ENCODE results near the gene STK33.

STK33 gene

GRCh38 chr11:8372641-8373381 is 221.2 kb downstream of the STK33 start:
- no peak for DNase-seq

- DNase-seq = no peak
Measured at GRCh38 chr11:8371516-8371884, 222.5 kb downstream of the STK33 start.

DNA sequence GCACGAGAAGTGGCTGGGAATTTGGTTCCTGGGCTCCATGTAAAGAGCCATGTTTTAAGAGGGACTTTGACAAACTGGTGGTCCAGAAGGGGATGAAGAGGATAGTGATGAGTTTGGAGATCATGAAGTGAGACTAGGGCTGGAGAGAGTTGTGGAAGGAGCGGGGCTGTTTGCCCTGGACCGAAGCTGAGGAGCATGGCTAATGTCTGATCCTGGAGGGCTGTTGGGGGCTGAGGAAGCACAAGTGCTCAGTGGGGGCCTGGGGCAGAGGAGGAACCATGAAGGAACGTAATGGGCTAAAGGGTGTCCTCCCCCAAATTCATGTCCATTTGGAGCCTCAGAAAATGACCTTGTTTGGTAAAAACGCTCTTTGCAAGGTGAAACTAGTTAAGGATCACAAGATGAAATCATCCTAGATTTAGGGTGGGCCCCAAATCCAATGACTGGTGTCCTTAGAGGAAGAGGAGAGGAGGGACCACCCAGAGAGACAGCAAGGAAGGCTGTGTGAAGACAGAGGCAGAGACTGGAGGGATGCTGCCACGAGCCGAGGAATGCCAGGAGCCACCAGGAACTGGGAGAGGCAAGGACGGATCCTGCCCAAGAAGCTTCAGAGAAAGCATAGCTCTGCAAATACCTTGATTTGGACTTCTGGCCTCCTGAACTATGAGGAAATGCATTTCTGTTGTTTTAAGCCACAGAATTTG is 223.1 kb downstream of the STK33 start:
- DNase-seq = no peak

DNA sequence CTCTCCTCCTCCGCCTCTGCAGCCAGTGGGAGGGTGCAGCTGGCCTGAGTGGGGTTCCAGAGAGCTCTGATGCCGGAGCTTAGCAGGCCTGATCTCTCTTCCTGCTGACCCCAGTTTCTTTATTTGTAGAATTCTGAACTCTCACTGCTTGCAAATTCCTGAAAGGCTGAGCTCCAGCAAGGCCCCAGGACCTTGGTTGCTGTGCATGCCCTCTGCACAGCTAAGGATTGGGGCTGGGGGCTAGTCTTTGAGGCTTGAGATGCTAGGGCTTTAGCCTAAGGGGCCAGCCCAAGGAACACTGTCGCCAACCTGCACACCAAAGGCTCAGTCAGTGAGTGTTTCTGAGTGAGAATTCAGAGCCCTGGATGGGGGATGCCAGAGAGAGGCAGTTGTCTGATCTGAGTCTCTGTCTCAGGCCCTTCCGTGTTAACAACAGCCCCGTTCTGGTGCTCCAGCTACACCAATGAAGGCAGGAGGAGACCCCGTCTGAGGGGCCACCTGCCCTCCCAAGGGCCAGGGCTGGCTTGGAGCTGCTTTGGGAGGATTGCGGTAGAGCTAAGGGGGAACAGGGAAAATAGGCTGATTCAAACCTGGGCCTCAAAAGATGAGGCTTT is 224.3 kb downstream of the STK33 start:
- DNase-seq = no peak

DNA sequence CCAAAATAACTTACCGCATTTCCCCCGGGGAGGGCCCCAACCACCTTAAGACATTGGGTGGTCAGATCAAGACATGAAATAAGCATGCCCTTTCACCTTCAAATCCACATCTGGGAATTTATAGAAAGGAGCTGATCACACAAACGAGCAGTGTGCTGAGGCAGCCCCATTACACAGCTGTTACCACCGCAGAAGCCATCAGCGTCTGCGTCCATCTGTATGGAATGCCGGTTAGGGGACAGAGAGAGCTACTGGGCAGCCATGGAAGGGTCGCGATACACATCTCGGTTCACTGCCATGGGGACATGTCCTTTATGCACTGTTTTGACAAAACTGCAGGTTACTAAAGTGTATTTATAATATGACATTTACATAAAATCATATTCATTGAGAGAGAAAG is 225.3 kb downstream of the STK33 start:
- DNase-seq = no peak

GRCh38 chr11:8368194-8368593 is 225.8 kb downstream of the STK33 start:
- DNase-seq = no peak

- DNase-seq = no peak
Measured at GRCh38 chr11:8366316-8366715, 227.7 kb downstream of the STK33 start.

- no peak for DNase-seq
Measured at GRCh38 chr11:8365216-8365941, 228.6 kb downstream of the STK33 start.

DNA sequence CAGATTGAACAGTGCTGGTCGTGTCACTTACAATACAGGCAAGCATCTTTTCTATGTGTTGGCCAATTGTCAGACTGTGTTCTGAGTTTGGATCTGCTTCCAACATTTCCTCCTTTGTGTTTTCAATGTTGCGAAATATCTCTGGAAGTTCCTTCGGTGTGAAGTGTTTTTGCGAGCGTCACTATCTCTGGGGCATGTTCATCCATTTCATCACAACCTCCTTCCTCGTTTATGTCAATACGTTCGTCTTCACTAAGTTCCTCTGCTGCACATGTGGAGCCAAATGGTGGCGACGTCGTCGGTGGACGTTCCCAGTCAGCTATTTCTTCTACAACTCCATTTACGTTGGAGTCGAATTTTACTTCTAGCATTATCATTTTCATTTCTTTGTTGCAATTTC is 230.1 kb downstream of the STK33 start:
- DNase-seq = no peak

DNA sequence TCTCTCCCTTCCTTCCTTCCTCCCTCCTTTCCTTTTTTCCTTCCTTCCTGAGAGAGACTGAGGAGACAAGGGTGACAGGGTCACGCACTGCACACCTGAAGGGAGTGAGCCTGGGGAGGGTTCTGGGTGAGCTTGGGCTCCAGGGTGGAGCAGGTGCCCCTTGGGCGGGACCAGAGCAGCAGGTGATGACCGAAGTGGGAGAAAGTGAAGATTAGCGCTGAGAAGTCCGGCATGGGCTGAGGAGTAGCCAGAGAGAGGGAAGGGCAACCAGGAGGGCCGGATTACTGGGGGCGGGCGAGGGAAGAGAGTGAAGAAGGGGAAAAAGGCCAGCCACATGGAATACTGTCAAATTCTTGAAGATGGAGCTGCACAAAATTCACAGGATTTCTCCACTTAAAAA is 231.1 kb downstream of the STK33 start:
- DNase-seq = no peak

DNA sequence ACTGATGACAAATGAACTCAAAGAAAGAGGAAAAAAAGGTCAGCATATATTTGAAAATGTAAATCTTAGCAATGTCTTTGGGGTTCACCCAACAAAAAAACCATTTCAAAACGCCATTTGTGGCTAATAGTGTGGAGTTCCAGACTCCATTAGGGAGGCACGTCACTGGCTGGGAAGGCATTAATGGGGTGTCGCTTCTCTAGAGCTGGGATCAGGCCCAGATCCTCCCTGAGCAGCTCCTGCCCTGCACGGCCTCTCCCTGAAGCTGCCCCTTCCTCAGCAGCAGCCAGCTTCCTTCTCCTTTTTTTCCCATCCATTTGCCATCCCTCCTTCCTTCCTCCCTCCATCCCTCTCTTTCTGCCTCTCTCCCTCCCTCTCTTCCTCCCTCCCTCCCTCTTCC is 231.5 kb downstream of the STK33 start:
- no peak for DNase-seq

GRCh38 chr11:8361664-8362210 is 232.3 kb downstream of the STK33 start:
- no peak for DNase-seq

- no peak for DNase-seq
Measured at GRCh38 chr11:8361206-8361605, 232.8 kb downstream of the STK33 start.

DNA sequence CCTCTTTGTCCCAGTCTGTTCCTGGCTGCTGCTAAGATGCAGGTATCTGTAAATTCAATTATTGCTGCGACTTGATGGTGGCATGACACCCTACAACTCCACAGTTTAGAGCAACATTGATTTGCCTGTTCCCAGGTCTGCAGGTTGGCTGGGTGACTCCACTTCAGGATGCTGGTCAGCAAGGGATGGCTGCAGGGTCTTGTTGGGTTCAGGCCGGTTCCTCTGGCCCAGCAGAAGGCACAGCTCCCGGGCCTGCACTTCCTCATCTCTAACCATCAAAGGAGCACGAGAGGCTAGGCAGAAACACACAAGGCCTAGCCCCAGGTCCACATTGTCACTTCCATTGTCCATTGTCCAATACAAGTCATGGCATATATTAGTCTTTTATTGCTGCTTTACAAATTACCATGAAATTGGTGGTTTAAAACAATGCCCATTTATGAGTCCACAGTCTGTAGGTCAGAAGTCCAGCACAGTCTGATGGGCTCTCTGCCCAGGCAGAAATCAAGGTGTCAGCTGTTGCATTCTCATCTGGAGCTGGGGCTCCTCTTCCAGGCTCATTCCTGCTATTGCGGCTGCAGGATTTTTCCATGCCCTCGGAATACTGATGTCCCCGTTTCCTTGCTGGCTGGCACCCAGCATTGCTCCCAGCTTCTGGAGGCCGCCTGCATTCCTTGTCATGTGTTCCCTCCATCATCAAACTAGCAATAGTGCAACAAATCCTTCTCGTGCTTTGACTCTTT is 233.8 kb downstream of the STK33 start:
- no peak for DNase-seq

DNA sequence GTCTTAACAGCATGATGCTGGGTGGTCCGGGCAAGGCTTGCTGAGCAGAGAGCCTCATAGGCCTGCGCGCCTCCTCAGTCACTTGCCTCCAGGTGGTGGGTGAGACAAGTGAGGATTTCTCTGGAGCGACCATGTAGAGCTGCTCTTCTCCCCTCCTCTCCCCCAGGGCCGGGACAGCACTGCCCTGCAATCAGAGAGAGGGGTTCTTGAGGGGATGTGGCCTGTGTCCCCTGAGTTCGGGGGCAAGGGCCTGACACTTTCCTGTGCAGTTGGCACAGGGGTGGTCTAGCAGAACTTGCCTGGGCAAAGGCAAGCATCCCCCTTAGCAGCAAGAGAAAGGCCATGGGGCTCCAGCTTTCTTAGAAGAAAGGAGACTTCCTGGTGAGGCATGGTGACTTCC is 234.5 kb downstream of the STK33 start:
- no peak for DNase-seq

DNA sequence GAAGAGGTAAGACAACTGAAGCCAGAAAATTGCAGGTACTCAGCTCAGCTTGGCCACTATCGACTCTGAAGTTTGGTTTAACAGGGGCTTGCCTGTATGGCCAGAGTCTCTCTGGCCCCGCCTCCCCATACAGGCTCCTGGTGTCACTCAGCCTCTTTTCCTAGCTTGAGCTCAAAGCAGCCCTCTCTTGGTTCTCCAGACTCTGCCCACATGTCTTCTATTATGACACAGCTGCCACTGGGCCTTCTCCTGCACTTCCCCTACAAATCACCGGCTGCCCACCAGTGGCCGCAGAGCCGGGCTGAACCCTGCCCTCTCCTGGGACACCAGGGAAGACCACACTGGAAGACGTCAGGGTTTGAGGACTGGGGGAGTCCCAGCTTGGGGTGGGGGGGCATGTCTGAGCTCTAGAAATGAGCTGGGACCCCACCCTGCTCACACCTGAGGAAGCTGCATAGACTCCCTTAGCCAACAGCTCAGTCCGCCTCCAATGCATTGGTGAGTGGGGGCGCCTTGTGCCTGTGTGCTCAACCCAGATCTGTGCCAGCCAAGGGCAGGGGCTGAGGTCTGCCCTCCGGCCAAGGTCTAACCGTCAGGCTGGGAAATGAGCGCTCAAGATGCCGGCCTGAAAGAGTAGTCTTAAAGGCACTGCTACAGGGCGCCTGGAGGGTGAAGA is 236.0 kb downstream of the STK33 start:
- DNase-seq = no peak

DNA sequence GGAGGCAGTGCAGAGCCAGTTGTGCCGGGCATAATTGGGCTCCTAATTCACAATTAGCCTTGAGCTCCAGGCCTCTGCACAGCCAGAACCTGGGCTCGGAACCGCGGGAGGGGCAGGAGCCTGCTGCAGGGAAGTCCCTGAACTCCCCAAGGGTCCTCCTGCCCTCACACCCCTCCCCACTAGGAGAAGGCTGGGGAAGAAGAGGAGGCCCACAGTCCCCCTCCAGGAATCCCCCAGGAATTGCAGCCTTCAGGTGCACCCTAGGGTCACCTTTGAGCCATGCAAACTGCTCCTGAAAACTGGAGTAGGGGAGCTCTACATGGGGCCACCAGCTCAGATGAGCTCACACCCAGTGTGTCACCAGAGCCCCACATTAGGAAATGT is 236.5 kb downstream of the STK33 start:
- no peak for DNase-seq

- no peak for DNase-seq
Measured at GRCh38 chr11:8356721-8357504, 237.1 kb downstream of the STK33 start.

DNA sequence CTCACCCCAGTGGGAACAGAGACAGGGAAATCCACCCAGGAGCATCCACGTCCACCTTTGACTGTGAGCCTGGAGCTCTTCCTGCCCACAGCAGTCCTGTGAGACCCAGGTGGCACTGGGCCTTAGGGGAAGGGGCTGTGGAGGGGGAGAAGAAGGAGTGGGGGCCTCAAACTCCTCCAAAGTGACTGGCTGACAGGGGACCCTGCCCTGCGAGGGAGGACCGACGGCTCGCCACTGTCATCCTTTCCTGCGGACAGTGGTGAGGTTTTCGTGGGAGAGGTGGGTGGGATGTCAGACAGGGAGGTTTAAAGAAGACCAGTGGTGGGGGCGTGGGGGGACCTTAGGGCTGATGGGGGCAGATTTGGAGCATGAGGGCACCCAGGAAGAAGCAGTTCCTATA is 237.8 kb downstream of the STK33 start:
- no peak for DNase-seq

GRCh38 chr11:8355416-8355742 is 238.6 kb downstream of the STK33 start:
- no peak for DNase-seq

All from activated gamma-delta T cell treated with Interleukin-2 at 50 U/mL for 16 hours (primary cell).